ENCODE data around the gene SLC47A1. TPM values are rescaled to one million over a fixed set of nuclear protein-coding genes. Genes with fewer than 3 reads are reported as not detected.
A peak's percentile ranks its signal among the peaks of the same experiment; 100 is the strongest.

SLC47A1 gene
- total RNA-seq, 4 donors from 2014 or later: 34.2 to 257 (median 133) TPM

DNA sequence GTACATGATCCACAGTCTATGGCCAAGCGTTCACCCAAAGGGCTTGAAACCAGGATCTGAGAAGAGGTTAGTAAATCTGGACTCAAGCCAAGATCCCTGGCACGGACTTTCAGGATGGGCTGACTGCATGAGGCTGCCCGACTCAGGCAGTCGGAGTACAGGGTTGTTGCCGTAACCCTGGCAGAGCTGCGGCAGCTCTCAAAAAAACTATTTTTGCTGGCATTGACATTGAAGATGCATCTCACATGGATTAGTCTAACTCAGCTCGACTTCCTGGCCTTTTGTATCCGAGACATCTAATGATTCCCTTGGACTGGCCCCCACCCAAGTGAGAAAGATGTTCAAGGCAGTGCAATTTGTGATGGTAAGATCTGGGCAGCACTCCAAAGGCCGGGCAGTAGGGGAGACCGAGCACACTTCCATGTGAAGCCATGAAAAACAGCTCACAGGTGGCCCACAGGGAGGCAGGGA lies 6.2 kb downstream of the SLC47A1 start:
- Histone ChIP-seq H3K4me1 (peaks cover 38 to 55% of the 10 kb centered on the region in 2 donors), H3K9me3 (no peaks in the 10 kb centered on the region), H3K36me3 (peaks cover 0 to 6% of the 10 kb centered on the region in 2 donors), H3K4me3 (no peak overlapping the region), H3K27ac (peak overlapping the region; percentile 89 to 94 (median 91)), H3K27me3 (no peaks in the 10 kb centered on the region)
- in situ Hi-C loops (cut with MboI; ENCODE audit: low sequenced_read_pairs in 4 of 4): no loop called here
- no peak for TF ChIP-seq POLR2A (IDR thresholded peaks at IDR 0.05)
- TF ChIP-seq, protein P1, sequence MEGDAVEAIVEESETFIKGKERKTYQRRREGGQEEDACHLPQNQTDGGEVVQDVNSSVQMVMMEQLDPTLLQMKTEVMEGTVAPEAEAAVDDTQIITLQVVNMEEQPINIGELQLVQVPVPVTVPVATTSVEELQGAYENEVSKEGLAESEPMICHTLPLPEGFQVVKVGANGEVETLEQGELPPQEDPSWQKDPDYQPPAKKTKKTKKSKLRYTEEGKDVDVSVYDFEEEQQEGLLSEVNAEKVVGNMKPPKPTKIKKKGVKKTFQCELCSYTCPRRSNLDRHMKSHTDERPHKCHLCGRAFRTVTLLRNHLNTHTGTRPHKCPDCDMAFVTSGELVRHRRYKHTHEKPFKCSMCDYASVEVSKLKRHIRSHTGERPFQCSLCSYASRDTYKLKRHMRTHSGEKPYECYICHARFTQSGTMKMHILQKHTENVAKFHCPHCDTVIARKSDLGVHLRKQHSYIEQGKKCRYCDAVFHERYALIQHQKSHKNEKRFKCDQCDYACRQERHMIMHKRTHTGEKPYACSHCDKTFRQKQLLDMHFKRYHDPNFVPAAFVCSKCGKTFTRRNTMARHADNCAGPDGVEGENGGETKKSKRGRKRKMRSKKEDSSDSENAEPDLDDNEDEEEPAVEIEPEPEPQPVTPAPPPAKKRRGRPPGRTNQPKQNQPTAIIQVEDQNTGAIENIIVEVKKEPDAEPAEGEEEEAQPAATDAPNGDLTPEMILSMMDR (IDR thresholded peaks at IDR 0.05 in 4 of 5, conservative IDR thresholded peaks at IDR 0.05 in 1 of 5): no peak
- DNase-seq: peak in 1 of 2 donors; percentile 62
- intact Hi-C loops (cut with DNase I; ENCODE audit: low total_unique reads): loop anchor here (2.0 to 10.0 kb wide), 3 partner anchors 25 to 165 kb away; partner anchors contain the start of genes ALDH3A2 and MAPK7
- peak; percentile 3 for ATAC-seq

DNA sequence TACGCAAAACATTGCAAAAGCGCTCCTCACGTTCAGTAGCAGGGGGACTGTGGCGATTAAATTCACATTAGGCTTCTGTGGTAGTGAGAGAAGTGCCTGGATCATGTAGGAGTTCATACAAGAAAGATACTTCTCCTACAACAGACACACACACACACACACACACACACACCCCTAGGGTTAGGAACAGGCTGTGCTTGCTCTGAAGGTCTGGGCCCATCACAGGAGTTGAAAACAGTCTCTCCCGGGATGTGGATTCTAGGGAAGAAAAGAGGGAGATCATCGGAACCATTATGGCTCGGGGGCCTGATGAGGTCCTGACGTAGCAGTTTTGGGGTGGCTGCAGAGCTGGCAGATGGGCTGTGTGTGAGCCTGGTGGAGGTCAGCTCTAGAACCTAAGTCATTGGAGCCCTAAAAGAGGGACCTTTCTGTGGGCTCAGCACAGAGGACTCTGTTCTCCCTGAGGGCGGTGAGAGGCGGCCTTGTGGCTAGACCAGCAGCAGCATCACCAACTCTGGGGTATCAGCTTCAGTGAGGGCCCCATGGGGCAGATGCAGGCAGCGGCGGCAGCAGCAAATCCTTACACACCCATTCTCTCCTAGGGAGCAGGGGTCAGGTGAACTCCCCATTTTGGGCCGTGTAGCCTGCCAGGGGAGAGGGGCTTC lies 7.2 kb downstream of the SLC47A1 start:
- DNase-seq (no peak), ATAC-seq (no peak)
- Histone ChIP-seq H3K27ac (peak overlapping the region; percentile 89 to 94 (median 91)), H3K4me1 (peaks cover 30 to 49% of the 10 kb centered on the region in 2 donors), H3K36me3 (peaks cover 0 to 6% of the 10 kb centered on the region in 2 donors), H3K9me3 (no peaks in the 10 kb centered on the region), H3K4me3 (no peak overlapping the region), H3K27me3 (no peaks in the 10 kb centered on the region)
- intact Hi-C loops (cut with DNase I; ENCODE audit: low total_unique reads) (no loop called here), in situ Hi-C loops (cut with MboI; ENCODE audit: low sequenced_read_pairs in 4 of 4) (no loop called here)
- TF ChIP-seq, protein P1 (IDR thresholded peaks at IDR 0.05 in 4 of 5, conservative IDR thresholded peaks at IDR 0.05 in 1 of 5): no peak
- no peak for TF ChIP-seq POLR2A (IDR thresholded peaks at IDR 0.05)

DNA sequence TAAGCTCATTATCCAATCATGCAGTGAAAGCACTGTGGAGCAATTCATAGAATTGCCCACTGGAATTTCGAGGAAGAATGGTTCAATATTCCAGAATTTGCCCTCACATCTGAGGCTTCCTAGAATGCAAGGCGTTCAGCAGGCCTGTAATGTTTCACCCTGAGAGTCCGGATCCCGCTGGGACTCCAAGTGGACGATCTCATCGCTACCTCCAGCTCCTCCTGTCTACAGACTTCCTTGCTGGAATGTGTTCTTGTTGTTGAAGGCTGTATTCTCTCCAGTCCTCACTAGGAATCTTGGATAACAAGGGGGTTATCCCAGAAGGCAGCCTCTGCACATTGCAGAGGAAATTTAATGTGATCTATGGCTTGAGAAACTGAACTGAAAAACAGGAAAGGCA lies 7.8 kb downstream of the SLC47A1 start:
- intact Hi-C loops (cut with DNase I; ENCODE audit: low total_unique reads): no loop called here
- peaks cover 30 to 42% of the 10 kb centered on the region in 2 donors for H3K4me1 ChIP-seq
- H3K36me3 ChIP-seq: peaks cover 0 to 6% of the 10 kb centered on the region in 2 donors
- H3K27me3 ChIP-seq: no peaks in the 10 kb centered on the region
- H3K27ac ChIP-seq: peak overlapping the region in 1 of 4 donors; percentile 94
- ATAC-seq (no peak), DNase-seq (no peak)
- no peak overlapping the region for H3K4me3 ChIP-seq
- no peaks in the 10 kb centered on the region for H3K9me3 ChIP-seq
- no peak for TF ChIP-seq POLR2A (IDR thresholded peaks at IDR 0.05)
- TF ChIP-seq, protein P1 (IDR thresholded peaks at IDR 0.05 in 4 of 5, conservative IDR thresholded peaks at IDR 0.05 in 1 of 5): no peak
- in situ Hi-C loops (cut with MboI; ENCODE audit: low sequenced_read_pairs in 4 of 4): no loop called here

DNA sequence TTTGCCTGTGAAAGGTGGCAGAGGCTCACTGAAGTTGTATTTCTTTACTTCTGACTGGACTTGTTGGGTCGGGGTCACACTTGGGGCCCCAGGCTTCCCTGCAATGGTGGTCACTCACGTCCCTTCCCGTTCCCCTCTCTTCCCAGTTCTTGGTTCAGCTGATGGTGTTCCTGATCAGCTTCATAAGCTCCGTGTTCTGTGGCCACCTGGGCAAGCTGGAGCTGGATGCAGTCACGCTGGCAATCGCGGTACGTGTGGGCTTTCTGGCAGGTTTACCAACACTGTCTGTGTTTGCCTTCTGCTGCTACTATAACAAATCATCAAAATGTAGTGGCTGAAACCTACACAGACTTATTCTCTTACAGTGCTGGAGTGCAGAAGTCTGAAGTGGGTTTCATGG lies 8.6 kb downstream of the SLC47A1 start:
- peaks cover 22 to 34% of the 10 kb centered on the region in 2 donors for H3K4me1 ChIP-seq
- intact Hi-C loops (cut with DNase I; ENCODE audit: low total_unique reads) (no loop called here), in situ Hi-C loops (cut with MboI; ENCODE audit: low sequenced_read_pairs in 4 of 4) (no loop called here)
- ATAC-seq: no peak
- DNase-seq: no peak
- no peak overlapping the region for H3K27ac ChIP-seq
- H3K36me3 ChIP-seq: peaks cover 0 to 6% of the 10 kb centered on the region in 2 donors
- H3K27me3 ChIP-seq: no peaks in the 10 kb centered on the region
- TF ChIP-seq, protein P1 (IDR thresholded peaks at IDR 0.05 in 4 of 5, conservative IDR thresholded peaks at IDR 0.05 in 1 of 5): no peak
- no peak for TF ChIP-seq POLR2A (IDR thresholded peaks at IDR 0.05)
- no peaks in the 10 kb centered on the region for H3K9me3 ChIP-seq
- no peak overlapping the region for H3K4me3 ChIP-seq
